GM23338 (cell line): ENCODE results near the gene ARHGAP9. TPM values are rescaled to one million over a fixed set of nuclear protein-coding genes. Genes with fewer than 3 reads are reported as not detected.
A peak's percentile ranks its signal among the peaks of the same experiment; 100 is the strongest.

Source experiments
- ATAC-seq: fragments of 200-7000 bp; cut with Tn5 transposase; 3 replicates; pipeline ENCODE4 v1.9.1; 2020
- DNase-seq: peaks from one replicate; pipeline ENCODE4 v3.0.0-alpha.2; 2015; ENCODE audit warnings: low spot score
- H2AFZ ChIP-seq: fragments of 200-600 bp; sonication (generic); 2 replicates; pipeline ENCODE4 v1.8.0; 2016; ENCODE audit warnings: antibody characterized with exemption, mild to moderate bottlenecking, moderate library complexity
- H3F3A ChIP-seq: fragments of 200-600 bp; sonication (generic); replicated peaks from 2 replicates; pipeline ENCODE4 v1.8.0; 2017; ENCODE audit warnings: antibody characterized with exemption, mixed run types, low read depth
- H3K27ac ChIP-seq: fragments of 200-600 bp; sonication (generic); 2 replicates; pipeline ENCODE4 v1.6.1; 2016; ENCODE audit warnings: low read depth
- H3K27me3 ChIP-seq: fragments of 200-600 bp; sonication (generic); 2 replicates; pipeline ENCODE4 v1.8.0; 2016; ENCODE audit warnings: mild to moderate bottlenecking, mixed run types, moderate library complexity; ENCODE audit not compliant: insufficient read depth
- H3K36me3 ChIP-seq: fragments of 200-600 bp; sonication (generic); 2 replicates; pipeline ENCODE4 v1.8.0; 2016; ENCODE audit warnings: mild to moderate bottlenecking; ENCODE audit not compliant: insufficient read depth
- H3K4me1 ChIP-seq: fragments of 200-600 bp; sonication (generic); 2 replicates; pipeline ENCODE4 v1.8.0; 2016; ENCODE audit warnings: mild to moderate bottlenecking, moderate library complexity; ENCODE audit not compliant: insufficient read depth
- H3K4me2 ChIP-seq: fragments of 200-600 bp; sonication (generic); 2 replicates; pipeline ENCODE4 v1.7.1; 2017; ENCODE audit warnings: mixed run types
- H3K4me3 ChIP-seq: fragments of 200-600 bp; sonication (generic); 2 replicates; pipeline ENCODE4 v1.6.1; 2016; ENCODE audit warnings: mixed run types
- H3K79me2 ChIP-seq: fragments of 200-600 bp; sonication (generic); replicated peaks from 2 replicates; pipeline ENCODE4 v1.8.0; 2017; ENCODE audit warnings: mild to moderate bottlenecking; ENCODE audit not compliant: insufficient read depth
- H3K9me2 ChIP-seq: fragments of 200-600 bp; sonication (generic); 2 replicates; pipeline ENCODE4 v1.8.0; 2017; ENCODE audit not compliant: insufficient read depth
- H4K20me1 ChIP-seq: fragments of 200-600 bp; sonication (generic); replicated peaks from 2 replicates; pipeline ENCODE4 v1.8.0; 2017; ENCODE audit warnings: mild to moderate bottlenecking; ENCODE audit not compliant: insufficient read depth
- H3K27ac Mint-ChIP-seq: 2 replicates; pipeline ENCODE4 v1.8.0; 2020; ENCODE audit warnings: inconsistent platforms, mild to moderate bottlenecking, moderate library complexity, mixed read lengths
- H3K27me3 Mint-ChIP-seq: 3 replicates; pipeline ENCODE4 v1.8.0; 2022; ENCODE audit warnings: low read depth, mild to moderate bottlenecking, moderate library complexity, mixed read lengths, inconsistent platforms; ENCODE audit not compliant: insufficient read depth, poor library complexity
- H3K36me3 Mint-ChIP-seq: 3 replicates; pipeline ENCODE4 v1.8.0; 2021; ENCODE audit warnings: low read depth, mild to moderate bottlenecking, inconsistent platforms, moderate library complexity, mixed read lengths
- H3K4me1 Mint-ChIP-seq: 3 replicates; pipeline ENCODE4 v1.8.0; 2020; ENCODE audit warnings: mild to moderate bottlenecking, inconsistent platforms, mixed read lengths
- H3K4me3 Mint-ChIP-seq: 3 replicates; pipeline ENCODE4 v1.8.0; 2021; ENCODE audit warnings: moderate library complexity, mild to moderate bottlenecking, inconsistent platforms, mixed read lengths
- H3K9me3 Mint-ChIP-seq: 3 replicates; pipeline ENCODE4 v1.8.0; 2020; ENCODE audit warnings: moderate library complexity, mild to moderate bottlenecking, inconsistent platforms, mixed read lengths
- CREB1 ChIP-seq: fragments of 250-450 bp; sonication (Bioruptor Pico); IDR thresholded peaks from 2 replicates; pipeline ENCODE4 v1.5.0; 2020; ENCODE audit warnings: low read depth, mild to moderate bottlenecking, moderate library complexity
- EZH2 ChIP-seq: fragments of 200-600 bp; sonication (generic); IDR thresholded peaks from one replicate; pipeline ENCODE4 v1.8.0; 2017; ENCODE audit warnings: antibody characterized with exemption, mild to moderate bottlenecking, low read depth; ENCODE audit not compliant: unreplicated experiment
- EZH2phosphoT487 ChIP-seq: fragments of 200-600 bp; sonication (generic); IDR thresholded peaks from one replicate; pipeline ENCODE4 v1.8.1; 2018; ENCODE audit warnings: antibody characterized with exemption; ENCODE audit not compliant: unreplicated experiment
- JUNB ChIP-seq: IDR thresholded peaks from one replicate; pipeline ENCODE4 v1.6.1; 2016; ENCODE audit warnings: antibody characterized with exemption; ENCODE audit not compliant: unreplicated experiment
- NANOG ChIP-seq: IDR thresholded peaks from 2 replicates; pipeline ENCODE4 v1.6.1; 2016; ENCODE audit warnings: antibody characterized with exemption, borderline replicate concordance
- POLR2AphosphoS5 ChIP-seq: IDR thresholded peaks from 2 replicates; pipeline ENCODE4 v1.6.1; 2016; ENCODE audit warnings: antibody characterized with exemption, low read depth
- REST ChIP-seq: IDR thresholded peaks from one replicate; pipeline ENCODE4 v1.6.1; 2018; ENCODE audit warnings: antibody characterized with exemption; ENCODE audit not compliant: unreplicated experiment
- STAT1 ChIP-seq: IDR thresholded peaks from one replicate; pipeline ENCODE4 v1.6.1; 2016; ENCODE audit warnings: antibody characterized with exemption; ENCODE audit not compliant: unreplicated experiment
- ZNF114 ChIP-seq: fragments of 250-450 bp; sonication (Bioruptor Pico); IDR thresholded peaks from 2 replicates; pipeline ENCODE4 v1.5.0; 2020; ENCODE audit warnings: mild to moderate bottlenecking, moderate library complexity
- ZNF331 ChIP-seq: fragments of 250-450 bp; sonication (Bioruptor Pico); IDR thresholded peaks from 2 replicates; pipeline ENCODE4 v1.5.0; 2020; ENCODE audit warnings: low read depth, mild to moderate bottlenecking, moderate library complexity
- polyA plus RNA-seq: library from polyadenylated mRNA; unstranded; fragments of >200 nt; fragmentation: Nextera tagmentation; extraction: Ambion mirVana; gene quantifications from 2 replicates; pipeline ENCODE4 v1.2.1, GENCODE V29; 2016
- total RNA-seq: library from RNA; depleted of rRNA; stranded (reverse); fragments of >200 nt; shearing (Covaris generic); gene quantifications from 2 replicates; pipeline ENCODE4 v1.2.3, GENCODE V29; 2014
- TF ChIP-seq, protein P1 (sequence below), 2 experiments: fragments of 200-600 bp in 1 of 2; sonication (generic) in 1 of 2; conservative IDR thresholded peaks; 2 replicates each; pipeline versions ENCODE4 v1.5.1 to v1.6.1; 2016 to 2017; ENCODE audit warnings: antibody characterized with exemption in 2 of 2, low read depth in 2 of 2, mild to moderate bottlenecking in 2 of 2, moderate library complexity in 1 of 2
- TF ChIP-seq, protein P2 (sequence below): fragments of 250-450 bp; sonication (Bioruptor Pico); IDR thresholded peaks from 2 replicates; pipeline ENCODE4 v1.5.0; 2020; ENCODE audit warnings: mild to moderate bottlenecking, moderate library complexity
- TF ChIP-seq, protein P3 (sequence below): IDR thresholded peaks from 2 replicates; pipeline ENCODE4 v1.6.1; 2016; ENCODE audit warnings: antibody characterized with exemption

ARHGAP9 gene
- total and polyA plus RNA-seq, 2 experiments from 2014 or later: 4.5 to 7.1 TPM

GRCh38 chr12:57429473-57430111 is 50.1 kb downstream of the ARHGAP9 start:
- ATAC-seq: no peak
- Histone ChIP-seq H3K4me2 (peak overlapping the region; percentile 91), H3K27ac (peak overlapping the region; percentile 93), H3K36me3 (no peaks in the 10 kb centered on the region), H3K4me3 (peak overlapping the region; percentile 64), H2AFZ (peak overlapping the region; percentile 76; the same call in 1 of the 2 replicates), H3K9me2 (no peaks in the 10 kb centered on the region), H4K20me1 (no peaks in the 10 kb centered on the region), H3K79me2 (peaks cover 34% of the 10 kb centered on the region), H3K4me1 (peaks cover 15% of the 10 kb centered on the region; the same call in 1 of the 2 replicates), H3K27me3 (no peaks in the 10 kb centered on the region), H3F3A (peaks cover 14% of the 10 kb centered on the region)
- Mint-ChIP-seq H3K4me3 (peak overlapping the region; percentile 93), H3K27ac (peak overlapping the region; percentile 97), H3K9me3 (no peaks in the 10 kb centered on the region), H3K36me3 (no peaks in the 10 kb centered on the region; the same call in 1 of the 3 replicates), H3K27me3 (peaks cover 6% of the 10 kb centered on the region), H3K4me1 (peaks cover 25% of the 10 kb centered on the region)
- DNase-seq: no peak
- TF ChIP-seq, protein P1, sequence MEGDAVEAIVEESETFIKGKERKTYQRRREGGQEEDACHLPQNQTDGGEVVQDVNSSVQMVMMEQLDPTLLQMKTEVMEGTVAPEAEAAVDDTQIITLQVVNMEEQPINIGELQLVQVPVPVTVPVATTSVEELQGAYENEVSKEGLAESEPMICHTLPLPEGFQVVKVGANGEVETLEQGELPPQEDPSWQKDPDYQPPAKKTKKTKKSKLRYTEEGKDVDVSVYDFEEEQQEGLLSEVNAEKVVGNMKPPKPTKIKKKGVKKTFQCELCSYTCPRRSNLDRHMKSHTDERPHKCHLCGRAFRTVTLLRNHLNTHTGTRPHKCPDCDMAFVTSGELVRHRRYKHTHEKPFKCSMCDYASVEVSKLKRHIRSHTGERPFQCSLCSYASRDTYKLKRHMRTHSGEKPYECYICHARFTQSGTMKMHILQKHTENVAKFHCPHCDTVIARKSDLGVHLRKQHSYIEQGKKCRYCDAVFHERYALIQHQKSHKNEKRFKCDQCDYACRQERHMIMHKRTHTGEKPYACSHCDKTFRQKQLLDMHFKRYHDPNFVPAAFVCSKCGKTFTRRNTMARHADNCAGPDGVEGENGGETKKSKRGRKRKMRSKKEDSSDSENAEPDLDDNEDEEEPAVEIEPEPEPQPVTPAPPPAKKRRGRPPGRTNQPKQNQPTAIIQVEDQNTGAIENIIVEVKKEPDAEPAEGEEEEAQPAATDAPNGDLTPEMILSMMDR (conservative IDR thresholded peaks at IDR 0.05; ENCODE audit: low read depth in 2 of 2): no peak
- TF ChIP-seq CREB1 (CRISPR knock-in tag) (no peak), JUNB (no peak), ZNF331 (CRISPR knock-in tag) (no peak), EZH2 (no peak), EZH2phosphoT487 (no peak), REST (no peak), STAT1 (no peak), POLR2AphosphoS5 (no peak), NANOG (no peak), ZNF114 (CRISPR knock-in tag) (no peak)
- TF ChIP-seq, protein P2, sequence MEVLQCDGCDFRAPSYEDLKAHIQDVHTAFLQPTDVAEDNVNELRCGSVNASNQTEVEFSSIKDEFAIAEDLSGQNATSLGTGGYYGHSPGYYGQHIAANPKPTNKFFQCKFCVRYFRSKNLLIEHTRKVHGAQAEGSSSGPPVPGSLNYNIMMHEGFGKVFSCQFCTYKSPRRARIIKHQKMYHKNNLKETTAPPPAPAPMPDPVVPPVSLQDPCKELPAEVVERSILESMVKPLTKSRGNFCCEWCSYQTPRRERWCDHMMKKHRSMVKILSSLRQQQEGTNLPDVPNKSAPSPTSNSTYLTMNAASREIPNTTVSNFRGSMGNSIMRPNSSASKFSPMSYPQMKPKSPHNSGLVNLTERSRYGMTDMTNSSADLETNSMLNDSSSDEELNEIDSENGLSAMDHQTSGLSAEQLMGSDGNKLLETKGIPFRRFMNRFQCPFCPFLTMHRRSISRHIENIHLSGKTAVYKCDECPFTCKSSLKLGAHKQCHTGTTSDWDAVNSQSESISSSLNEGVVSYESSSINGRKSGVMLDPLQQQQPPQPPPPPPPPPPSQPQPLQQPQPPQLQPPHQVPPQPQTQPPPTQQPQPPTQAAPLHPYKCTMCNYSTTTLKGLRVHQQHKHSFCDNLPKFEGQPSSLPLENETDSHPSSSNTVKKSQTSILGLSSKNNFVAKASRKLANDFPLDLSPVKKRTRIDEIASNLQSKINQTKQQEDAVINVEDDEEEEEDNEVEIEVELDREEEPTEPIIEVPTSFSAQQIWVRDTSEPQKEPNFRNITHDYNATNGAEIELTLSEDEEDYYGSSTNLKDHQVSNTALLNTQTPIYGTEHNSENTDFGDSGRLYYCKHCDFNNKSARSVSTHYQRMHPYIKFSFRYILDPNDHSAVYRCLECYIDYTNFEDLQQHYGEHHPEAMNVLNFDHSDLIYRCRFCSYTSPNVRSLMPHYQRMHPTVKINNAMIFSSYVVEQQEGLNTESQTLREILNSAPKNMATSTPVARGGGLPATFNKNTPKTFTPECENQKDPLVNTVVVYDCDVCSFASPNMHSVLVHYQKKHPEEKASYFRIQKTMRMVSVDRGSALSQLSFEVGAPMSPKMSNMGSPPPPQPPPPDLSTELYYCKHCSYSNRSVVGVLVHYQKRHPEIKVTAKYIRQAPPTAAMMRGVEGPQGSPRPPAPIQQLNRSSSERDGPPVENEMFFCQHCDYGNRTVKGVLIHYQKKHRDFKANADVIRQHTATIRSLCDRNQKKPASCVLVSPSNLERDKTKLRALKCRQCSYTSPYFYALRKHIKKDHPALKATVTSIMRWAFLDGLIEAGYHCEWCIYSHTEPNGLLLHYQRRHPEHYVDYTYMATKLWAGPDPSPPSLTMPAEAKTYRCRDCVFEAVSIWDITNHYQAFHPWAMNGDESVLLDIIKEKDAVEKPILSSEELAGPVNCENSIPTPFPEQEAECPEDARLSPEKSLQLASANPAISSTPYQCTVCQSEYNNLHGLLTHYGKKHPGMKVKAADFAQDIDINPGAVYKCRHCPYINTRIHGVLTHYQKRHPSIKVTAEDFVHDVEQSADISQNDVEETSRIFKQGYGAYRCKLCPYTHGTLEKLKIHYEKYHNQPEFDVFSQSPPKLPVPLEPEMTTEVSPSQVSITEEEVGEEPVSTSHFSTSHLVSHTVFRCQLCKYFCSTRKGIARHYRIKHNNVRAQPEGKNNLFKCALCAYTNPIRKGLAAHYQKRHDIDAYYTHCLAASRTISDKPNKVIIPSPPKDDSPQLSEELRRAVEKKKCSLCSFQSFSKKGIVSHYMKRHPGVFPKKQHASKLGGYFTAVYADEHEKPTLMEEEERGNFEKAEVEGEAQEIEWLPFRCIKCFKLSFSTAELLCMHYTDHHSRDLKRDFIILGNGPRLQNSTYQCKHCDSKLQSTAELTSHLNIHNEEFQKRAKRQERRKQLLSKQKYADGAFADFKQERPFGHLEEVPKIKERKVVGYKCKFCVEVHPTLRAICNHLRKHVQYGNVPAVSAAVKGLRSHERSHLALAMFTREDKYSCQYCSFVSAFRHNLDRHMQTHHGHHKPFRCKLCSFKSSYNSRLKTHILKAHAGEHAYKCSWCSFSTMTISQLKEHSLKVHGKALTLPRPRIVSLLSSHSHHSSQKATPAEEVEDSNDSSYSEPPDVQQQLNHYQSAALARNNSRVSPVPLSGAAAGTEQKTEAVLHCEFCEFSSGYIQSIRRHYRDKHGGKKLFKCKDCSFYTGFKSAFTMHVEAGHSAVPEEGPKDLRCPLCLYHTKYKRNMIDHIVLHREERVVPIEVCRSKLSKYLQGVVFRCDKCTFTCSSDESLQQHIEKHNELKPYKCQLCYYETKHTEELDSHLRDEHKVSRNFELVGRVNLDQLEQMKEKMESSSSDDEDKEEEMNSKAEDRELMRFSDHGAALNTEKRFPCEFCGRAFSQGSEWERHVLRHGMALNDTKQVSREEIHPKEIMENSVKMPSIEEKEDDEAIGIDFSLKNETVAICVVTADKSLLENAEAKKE (CRISPR knock-in tag): no peak
- TF ChIP-seq, protein P3, sequence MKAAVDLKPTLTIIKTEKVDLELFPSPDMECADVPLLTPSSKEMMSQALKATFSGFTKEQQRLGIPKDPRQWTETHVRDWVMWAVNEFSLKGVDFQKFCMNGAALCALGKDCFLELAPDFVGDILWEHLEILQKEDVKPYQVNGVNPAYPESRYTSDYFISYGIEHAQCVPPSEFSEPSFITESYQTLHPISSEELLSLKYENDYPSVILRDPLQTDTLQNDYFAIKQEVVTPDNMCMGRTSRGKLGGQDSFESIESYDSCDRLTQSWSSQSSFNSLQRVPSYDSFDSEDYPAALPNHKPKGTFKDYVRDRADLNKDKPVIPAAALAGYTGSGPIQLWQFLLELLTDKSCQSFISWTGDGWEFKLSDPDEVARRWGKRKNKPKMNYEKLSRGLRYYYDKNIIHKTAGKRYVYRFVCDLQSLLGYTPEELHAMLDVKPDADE: no peak
